GM18873 (cell line): ENCODE measurements around the gene C16orf86.

Source experiments
- ATAC-seq: cut with Tn5 transposase; IDR thresholded peaks from one replicate; pipeline ENCODE4 v1.9.1; 2021; ENCODE audit warnings: mild to moderate bottlenecking, moderate library complexity, moderate number of reproducible peaks; ENCODE audit not compliant: unreplicated experiment, low FRiP score

Gene C16orf86

GRCh38 chr16:67653128-67653788, 13.4 kb upstream of the C16orf86 start:
- no peak for ATAC-seq

DNA sequence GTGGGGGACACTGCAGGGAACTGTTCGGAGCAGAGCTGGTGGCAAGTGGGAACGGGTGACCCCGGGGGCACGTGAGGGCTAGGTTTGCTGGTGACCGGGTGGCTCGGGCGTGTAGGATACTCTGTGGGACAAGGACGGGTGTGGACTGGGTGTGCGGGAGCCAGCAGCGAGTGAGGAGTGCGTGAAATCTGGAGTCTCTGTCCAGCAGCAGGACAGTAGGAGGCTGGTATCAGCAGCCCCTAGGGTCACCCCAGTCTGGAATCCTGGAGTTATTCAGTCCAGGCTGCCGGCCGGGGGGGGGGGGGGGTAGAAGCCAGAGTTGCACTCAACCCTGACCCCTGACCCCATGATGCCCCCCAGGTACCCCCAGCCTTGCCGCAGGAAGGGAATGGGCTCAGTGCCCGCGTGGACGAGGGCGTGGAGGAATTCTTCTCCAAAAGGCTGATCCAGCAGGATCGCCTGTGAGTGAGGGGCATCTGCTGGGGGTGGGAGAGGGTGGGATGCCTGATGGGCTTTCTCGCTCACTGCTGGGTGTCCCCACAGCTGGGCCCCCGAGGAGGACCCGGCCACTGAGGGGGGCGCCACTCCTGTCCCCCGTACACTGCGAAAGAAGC, 12.7 kb upstream of the C16orf86 start:
- ATAC-seq: no peak

- no peak for ATAC-seq
Observed at GRCh38 chr16:67654403-67654911, 12.2 kb upstream of the C16orf86 start.

DNA sequence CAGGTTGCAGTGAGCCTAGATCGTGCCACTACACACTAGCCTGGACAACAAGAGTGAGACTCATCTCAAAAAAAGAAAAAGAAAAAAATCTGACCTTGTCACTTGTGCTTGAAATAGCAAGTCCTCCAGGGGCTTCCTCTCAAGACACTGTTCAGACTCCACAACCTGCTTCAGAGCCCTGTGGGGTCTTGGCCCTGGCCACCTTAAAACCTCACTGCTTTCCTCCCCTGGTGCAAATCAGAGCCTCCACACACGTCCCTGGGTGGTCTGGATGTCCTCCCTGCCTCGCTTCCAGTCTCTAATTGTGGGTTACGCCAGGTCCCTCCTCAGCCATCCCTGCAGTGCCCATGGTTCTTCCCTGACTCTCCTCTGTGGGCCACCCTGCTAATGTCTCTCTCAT, 11.3 kb upstream of the C16orf86 start:
- no peak for ATAC-seq

GRCh38 chr16:67656344-67657016, 10.1 kb upstream of the C16orf86 start:
- no peak for ATAC-seq

- no peak for ATAC-seq
Observed at GRCh38 chr16:67657017-67657608, 9.5 kb upstream of the C16orf86 start.

DNA sequence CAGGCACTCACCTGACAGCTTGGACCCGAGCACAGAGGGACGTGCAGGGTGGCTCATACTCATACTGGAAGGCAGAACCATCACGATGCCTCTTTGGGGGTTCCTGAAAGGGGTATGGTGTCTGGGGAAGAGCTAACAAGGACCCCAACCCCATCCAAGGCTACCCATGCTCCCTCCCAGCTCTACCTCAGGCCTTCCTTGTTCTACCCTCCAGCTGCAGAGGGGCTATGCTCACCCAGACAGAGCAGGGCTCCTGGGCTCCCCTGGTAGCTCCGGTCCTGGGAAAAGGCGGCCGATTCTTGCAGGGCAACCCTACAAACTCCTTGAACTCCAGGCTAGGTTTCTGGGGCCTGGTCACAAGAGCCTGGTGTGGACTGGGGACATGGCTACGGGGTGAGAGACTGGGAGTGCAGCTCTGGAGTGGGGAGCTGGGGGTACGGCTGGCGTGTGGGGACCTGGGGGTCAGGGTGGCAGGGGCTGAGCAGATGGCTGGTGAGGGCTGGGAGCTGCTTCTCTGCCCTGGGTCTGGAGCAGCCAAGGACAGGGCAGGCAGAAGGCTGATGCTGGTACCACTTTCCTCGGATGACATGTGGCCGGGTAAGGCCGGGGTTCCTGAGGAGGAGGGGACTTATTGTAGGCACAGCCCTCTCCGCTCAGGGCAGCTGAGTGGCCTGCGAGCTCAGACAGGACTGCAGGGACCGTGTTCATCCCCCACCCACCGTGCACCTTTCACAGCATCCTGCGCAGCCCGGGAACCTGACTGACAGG, 8.7 kb upstream of the C16orf86 start:
- no peak for ATAC-seq

DNA sequence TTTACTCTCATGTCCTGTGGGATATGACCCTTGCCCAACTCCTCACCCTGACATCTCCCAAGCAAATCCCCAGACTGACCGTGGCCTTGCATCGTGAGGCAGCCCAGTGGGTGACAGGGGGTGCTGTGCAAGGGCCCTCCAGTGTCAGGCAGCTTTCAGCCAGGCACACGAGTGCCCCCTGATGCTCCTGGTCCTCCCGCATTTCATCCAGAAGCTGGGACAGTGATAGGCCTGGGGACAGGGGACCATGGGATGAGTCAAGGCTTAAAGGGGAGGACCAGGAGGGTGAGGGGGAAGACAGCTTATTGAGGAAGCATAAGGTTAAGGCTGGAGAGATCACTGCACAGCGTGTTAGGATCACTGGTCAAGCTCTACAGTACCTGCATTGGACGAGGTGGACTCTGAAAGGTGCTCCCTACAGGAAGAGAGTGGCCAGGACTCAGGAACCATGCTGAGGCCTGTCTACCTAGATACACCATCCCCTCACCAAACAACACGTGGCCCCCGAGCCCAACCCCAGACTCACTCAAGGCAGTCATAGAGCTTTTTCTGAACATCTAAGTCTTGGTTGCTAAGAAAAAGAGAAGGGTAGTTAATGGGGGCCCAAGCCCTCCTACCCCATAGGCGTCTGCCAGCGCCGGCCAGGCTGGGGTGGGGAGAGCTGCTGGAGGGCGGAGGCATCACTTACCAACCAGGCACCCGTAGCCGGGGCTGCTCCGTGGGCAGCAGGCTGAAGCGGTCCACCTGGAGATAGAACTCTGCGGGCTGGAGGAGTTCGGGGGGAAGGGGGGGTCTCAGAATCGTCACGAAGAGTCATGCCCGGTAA, 7.6 kb upstream of the C16orf86 start:
- ATAC-seq: no peak

- ATAC-seq: peak; percentile 42
Observed at GRCh38 chr16:67659675-67660563, 6.7 kb upstream of the C16orf86 start, which contains the start of gene ACD. TSS of gene ACD (minus strand) at chr16:67660260. CDS start at chr16:67660220, 40 bp downstream.

GRCh38 chr16:67660564-67661028, 6.0 kb upstream of the C16orf86 start, which contains the start of gene PARD6A:
TSS of gene PARD6A (plus strand) at chr16:67660960. CDS start at chr16:67661039, 79 bp downstream.
- peak; percentile 63 for ATAC-seq

DNA sequence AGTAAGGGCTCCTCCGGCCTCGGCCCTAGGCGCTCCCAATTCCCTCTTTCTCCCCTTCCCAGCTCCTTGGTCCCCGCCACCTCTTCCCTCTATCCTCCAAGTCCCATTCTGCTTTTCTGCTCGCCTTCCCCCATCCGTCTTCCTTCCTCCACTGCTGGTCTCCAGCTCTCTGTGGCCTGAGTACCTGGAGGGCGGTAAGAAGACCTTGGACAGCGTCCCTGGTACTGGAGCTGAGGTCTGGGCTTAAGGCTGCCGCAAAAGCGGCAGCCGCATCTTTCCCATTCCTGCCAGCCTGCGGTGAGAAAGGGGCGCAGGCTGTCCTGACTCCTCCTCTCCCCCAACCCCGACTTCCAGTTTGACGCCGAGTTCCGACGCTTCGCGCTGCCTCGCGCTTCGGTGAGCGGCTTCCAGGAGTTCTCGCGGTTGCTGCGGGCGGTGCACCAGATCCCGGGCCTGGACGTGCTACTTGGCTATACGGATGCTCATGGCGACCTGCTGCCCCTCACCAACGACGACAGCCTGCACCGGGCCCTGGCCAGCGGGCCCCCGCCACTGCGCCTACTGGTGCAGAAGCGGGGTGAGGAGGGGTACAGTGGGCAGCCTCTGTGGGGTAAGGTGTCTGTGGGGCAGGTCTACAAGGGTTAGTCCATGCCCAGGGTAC, 5.4 kb upstream of the C16orf86 start:
- ATAC-seq: peak; percentile 1

DNA sequence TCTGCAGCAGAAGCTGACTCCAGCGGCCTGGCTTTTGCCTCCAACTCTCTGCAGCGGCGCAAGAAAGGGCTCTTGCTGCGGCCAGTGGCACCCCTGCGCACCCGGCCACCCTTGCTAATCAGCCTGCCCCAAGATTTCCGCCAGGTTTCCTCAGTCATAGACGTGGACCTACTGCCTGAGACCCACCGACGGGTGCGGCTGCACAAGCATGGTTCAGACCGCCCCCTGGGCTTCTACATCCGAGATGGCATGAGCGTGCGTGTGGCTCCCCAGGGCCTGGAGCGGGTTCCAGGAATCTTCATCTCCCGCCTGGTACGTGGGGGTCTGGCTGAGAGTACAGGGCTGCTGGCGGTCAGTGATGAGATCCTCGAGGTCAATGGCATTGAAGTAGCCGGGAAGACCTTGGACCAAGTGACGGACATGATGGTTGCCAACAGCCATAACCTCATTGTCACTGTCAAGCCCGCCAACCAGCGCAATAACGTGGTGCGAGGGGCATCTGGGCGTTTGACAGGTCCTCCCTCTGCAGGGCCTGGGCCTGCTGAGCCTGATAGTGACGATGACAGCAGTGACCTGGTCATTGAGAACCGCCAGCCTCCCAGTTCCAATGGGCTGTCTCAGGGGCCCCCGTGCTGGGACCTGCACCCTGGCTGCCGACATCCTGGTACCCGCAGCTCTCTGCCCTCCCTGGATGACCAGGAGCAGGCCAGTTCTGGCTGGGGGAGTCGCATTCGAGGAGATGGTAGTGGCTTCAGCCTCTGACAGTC, 4.5 kb upstream of the C16orf86 start:
- no peak for ATAC-seq

GRCh38 chr16:67662653-67663010, 4.0 kb upstream of the C16orf86 start:
- ATAC-seq: no peak

- no peak for ATAC-seq
Observed at GRCh38 chr16:67663151-67663876, 3.3 kb upstream of the C16orf86 start.

- no peak for ATAC-seq
Observed at GRCh38 chr16:67663877-67664222, 2.8 kb upstream of the C16orf86 start.

GRCh38 chr16:67664258-67664657, 2.4 kb upstream of the C16orf86 start:
- ATAC-seq: no peak

DNA sequence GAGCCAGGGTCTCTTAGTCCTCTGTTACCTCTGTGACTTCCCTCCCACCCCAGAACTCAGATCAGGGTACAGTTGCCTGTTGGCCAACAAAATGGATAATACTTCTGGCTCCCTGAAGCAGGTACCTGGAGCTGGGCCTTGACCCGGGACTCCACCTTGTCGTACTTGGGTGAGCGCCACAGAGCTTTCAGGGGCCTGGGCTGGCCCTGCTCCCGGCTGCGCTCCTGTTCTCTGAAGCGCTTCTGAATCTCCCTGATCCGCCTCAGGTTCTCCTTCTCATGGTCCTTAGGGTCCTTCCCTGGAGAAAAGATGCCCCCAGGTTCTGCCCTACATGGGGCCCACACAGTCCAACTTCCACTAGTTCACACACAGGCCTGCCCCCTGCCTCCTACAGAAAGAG, 1.7 kb upstream of the C16orf86 start:
- no peak for ATAC-seq
